ENCODE results near the gene NFKBIB.

DNA sequence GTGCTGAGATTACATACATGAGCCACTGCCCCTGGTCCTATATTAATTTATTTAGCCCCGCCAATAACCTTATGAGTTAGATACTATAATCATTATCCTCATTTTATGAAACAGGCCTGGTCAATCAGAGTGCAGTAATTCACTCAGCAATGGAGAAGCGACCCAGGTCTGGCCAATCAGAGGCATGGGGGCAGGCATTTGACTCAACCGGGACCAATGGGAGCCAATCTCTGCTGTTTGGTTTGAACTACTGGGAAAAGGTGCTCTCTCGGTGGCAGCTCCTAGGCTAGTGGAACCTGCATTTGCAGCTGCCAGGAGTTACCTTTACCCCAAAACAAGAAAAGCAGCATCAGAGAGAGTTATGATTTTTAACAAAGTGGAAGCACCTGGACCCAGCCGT lies 6.9 kb upstream of the NFKBIB start:
- TF ChIP-seq, protein P1, sequence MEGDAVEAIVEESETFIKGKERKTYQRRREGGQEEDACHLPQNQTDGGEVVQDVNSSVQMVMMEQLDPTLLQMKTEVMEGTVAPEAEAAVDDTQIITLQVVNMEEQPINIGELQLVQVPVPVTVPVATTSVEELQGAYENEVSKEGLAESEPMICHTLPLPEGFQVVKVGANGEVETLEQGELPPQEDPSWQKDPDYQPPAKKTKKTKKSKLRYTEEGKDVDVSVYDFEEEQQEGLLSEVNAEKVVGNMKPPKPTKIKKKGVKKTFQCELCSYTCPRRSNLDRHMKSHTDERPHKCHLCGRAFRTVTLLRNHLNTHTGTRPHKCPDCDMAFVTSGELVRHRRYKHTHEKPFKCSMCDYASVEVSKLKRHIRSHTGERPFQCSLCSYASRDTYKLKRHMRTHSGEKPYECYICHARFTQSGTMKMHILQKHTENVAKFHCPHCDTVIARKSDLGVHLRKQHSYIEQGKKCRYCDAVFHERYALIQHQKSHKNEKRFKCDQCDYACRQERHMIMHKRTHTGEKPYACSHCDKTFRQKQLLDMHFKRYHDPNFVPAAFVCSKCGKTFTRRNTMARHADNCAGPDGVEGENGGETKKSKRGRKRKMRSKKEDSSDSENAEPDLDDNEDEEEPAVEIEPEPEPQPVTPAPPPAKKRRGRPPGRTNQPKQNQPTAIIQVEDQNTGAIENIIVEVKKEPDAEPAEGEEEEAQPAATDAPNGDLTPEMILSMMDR (conservative IDR thresholded peaks at IDR 0.05; ENCODE audit: low read depth, low read length), result no peak
- TF ChIP-seq EZH2phosphoT487 (IDR thresholded peaks at IDR 0.05; ENCODE audit: borderline replicate concordance, low read length) (no peak), EZH2 (IDR thresholded peaks at IDR 0.05; ENCODE audit: low read length, unreplicated experiment) (no peak)

Measured in PC-3 (cell line).